Measurements from ENCODE around the gene PI4K2A.

- TF ChIP-seq, protein P1, sequence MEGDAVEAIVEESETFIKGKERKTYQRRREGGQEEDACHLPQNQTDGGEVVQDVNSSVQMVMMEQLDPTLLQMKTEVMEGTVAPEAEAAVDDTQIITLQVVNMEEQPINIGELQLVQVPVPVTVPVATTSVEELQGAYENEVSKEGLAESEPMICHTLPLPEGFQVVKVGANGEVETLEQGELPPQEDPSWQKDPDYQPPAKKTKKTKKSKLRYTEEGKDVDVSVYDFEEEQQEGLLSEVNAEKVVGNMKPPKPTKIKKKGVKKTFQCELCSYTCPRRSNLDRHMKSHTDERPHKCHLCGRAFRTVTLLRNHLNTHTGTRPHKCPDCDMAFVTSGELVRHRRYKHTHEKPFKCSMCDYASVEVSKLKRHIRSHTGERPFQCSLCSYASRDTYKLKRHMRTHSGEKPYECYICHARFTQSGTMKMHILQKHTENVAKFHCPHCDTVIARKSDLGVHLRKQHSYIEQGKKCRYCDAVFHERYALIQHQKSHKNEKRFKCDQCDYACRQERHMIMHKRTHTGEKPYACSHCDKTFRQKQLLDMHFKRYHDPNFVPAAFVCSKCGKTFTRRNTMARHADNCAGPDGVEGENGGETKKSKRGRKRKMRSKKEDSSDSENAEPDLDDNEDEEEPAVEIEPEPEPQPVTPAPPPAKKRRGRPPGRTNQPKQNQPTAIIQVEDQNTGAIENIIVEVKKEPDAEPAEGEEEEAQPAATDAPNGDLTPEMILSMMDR (IDR thresholded peaks at IDR 0.05): peak in 1 of 4 donors; percentile 8
- TF ChIP-seq POLR2A (IDR thresholded peaks at IDR 0.05): no peak
These were observed 43.3 kb downstream of the PI4K2A start for GRCh38 chr10:97683556-97684367.

All from right lobe of liver (tissue), 4 donors.